ENCODE data around the gene PCED1B. TPM values are rescaled to one million over a fixed set of nuclear protein-coding genes. Genes with fewer than 3 reads are reported as not detected.

Gene PCED1B
- total RNA-seq, 1 experiment from 2014 or later, result 0.86 TPM

- Histone ChIP-seq H3K27ac (ENCODE audit: low read depth, low read length) (no peak overlapping the region), H3K9me3 (ENCODE audit: control insufficient read depth in 1 of 2, insufficient read depth in 1 of 2, low read depth in 1 of 2, low read length in 2 of 2) (no peaks in the 10 kb centered on the region), H3K9ac (ENCODE audit: low read length) (no peak overlapping the region), H3K36me3 (ENCODE audit: control insufficient read depth in 1 of 2, insufficient read depth in 2 of 2, low read length in 2 of 2) (no peaks in the 10 kb centered on the region), H3K79me2 (ENCODE audit: insufficient read depth, low read length) (no peaks in the 10 kb centered on the region), H3K27me3 (ENCODE audit: insufficient read depth, low read length) (no peaks in the 10 kb centered on the region), H3K4me3 (replicated peaks in 1 of 2; ENCODE audit: low read depth in 1 of 2, low read length in 2 of 2) (no peak overlapping the region), H2AFZ (ENCODE audit: low read depth, low read length, poor library complexity, severe bottlenecking) (no peak overlapping the region), H3K4me1 (ENCODE audit: control insufficient read depth in 1 of 2, insufficient read depth in 2 of 2, low read length in 2 of 2) (peaks cover 5 to 6% of the 10 kb centered on the region in 2 experiments; a peak in 3 of 4 replicates), H4K20me1 (ENCODE audit: insufficient read depth) (no peaks in the 10 kb centered on the region), H3K4me2 (ENCODE audit: low read length) (no peak overlapping the region), H3K9me2 (ENCODE audit: insufficient read depth) (no peaks in the 10 kb centered on the region)
- TF ChIP-seq, protein P1, sequence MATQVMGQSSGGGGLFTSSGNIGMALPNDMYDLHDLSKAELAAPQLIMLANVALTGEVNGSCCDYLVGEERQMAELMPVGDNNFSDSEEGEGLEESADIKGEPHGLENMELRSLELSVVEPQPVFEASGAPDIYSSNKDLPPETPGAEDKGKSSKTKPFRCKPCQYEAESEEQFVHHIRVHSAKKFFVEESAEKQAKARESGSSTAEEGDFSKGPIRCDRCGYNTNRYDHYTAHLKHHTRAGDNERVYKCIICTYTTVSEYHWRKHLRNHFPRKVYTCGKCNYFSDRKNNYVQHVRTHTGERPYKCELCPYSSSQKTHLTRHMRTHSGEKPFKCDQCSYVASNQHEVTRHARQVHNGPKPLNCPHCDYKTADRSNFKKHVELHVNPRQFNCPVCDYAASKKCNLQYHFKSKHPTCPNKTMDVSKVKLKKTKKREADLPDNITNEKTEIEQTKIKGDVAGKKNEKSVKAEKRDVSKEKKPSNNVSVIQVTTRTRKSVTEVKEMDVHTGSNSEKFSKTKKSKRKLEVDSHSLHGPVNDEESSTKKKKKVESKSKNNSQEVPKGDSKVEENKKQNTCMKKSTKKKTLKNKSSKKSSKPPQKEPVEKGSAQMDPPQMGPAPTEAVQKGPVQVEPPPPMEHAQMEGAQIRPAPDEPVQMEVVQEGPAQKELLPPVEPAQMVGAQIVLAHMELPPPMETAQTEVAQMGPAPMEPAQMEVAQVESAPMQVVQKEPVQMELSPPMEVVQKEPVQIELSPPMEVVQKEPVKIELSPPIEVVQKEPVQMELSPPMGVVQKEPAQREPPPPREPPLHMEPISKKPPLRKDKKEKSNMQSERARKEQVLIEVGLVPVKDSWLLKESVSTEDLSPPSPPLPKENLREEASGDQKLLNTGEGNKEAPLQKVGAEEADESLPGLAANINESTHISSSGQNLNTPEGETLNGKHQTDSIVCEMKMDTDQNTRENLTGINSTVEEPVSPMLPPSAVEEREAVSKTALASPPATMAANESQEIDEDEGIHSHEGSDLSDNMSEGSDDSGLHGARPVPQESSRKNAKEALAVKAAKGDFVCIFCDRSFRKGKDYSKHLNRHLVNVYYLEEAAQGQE (IDR thresholded peaks at IDR 0.05; ENCODE audit: low read depth), result no peak
- TF ChIP-seq CEBPB (IDR thresholded peaks at IDR 0.05; ENCODE audit: low read depth) (no peak), POLR2AphosphoS5 (IDR thresholded peaks at IDR 0.05; ENCODE audit: low read depth, low read length) (no peak), EZH2phosphoT487 (IDR thresholded peaks at IDR 0.05; ENCODE audit: borderline replicate concordance) (no peak), FOSL1 (IDR thresholded peaks at IDR 0.05; ENCODE audit: low read depth) (no peak), YY1 (IDR thresholded peaks at IDR 0.05; ENCODE audit: extremely low read depth, insufficient replicate concordance, low read depth, low read length) (no peak), CBX3 (IDR thresholded peaks at IDR 0.05; ENCODE audit: low read depth) (no peak), SRF (IDR thresholded peaks at IDR 0.05; ENCODE audit: low read depth) (no peak), EGR1 (IDR thresholded peaks at IDR 0.05; ENCODE audit: low read depth) (no peak)
- BruUV-seq (replicated peaks), result no TSS peak
- intact Hi-C loops (cut with micrococcal nuclease), result no loop called here
- ATAC-seq (no peak), DNase-seq (ENCODE audit: low read depth, low spot score) (no peak)
- ChIA-PET RAD21 (ENCODE audit: low non-redundant PET in 1 of 2, low total read pairs in 2 of 2, uncharacterized antibody in 2 of 2, unreplicated experiment in 2 of 2) (no interaction called here), CTCF (no interaction called here), POLR2A (no interaction called here)
Measured at GRCh38 chr12:47134005-47134404, 54.6 kb downstream of the PCED1B start.

Data from HCT116 (cell line).